ENCODE data around the gene MAPK14. TPM values are rescaled to one million over a fixed set of nuclear protein-coding genes. Genes with fewer than 3 reads are reported as not detected.

MAPK14 gene
- total RNA-seq, 3 donors from 2014 or later, result 56.1 to 67.7 (median 63.2) TPM

- Histone ChIP-seq H3K4me3 (no peak overlapping the region), H3K4me1 (ENCODE audit: low read depth) (peaks cover 27% of the 10 kb centered on the region), H3K9me3 (no peaks in the 10 kb centered on the region), H3K36me3 (ENCODE audit: low read depth) (no peaks in the 10 kb centered on the region)
- intact Hi-C loops (cut with DNase I, micrococcal nuclease), result no loop called here
- DNase-seq, result no peak
- no peak for ATAC-seq
- TF ChIP-seq CTCF (IDR thresholded peaks at IDR 0.05), result no peak
These were observed 85.4 kb downstream of the MAPK14 start for GRCh38 chr6:36113049-36113448.

- Histone ChIP-seq H3K4me1 (ENCODE audit: low read depth) (peaks cover 33% of the 10 kb centered on the region), H3K4me3 (no peak overlapping the region), H3K36me3 (ENCODE audit: low read depth) (no peaks in the 10 kb centered on the region), H3K9me3 (no peaks in the 10 kb centered on the region)
- DNase-seq (no peak), ATAC-seq (no peak)
- TF ChIP-seq CTCF (IDR thresholded peaks at IDR 0.05), result no peak
- intact Hi-C loops (cut with DNase I, micrococcal nuclease), result no loop called here
These were observed 86.1 kb downstream of the MAPK14 start for GRCh38 chr6:36113703-36114102.

DNA sequence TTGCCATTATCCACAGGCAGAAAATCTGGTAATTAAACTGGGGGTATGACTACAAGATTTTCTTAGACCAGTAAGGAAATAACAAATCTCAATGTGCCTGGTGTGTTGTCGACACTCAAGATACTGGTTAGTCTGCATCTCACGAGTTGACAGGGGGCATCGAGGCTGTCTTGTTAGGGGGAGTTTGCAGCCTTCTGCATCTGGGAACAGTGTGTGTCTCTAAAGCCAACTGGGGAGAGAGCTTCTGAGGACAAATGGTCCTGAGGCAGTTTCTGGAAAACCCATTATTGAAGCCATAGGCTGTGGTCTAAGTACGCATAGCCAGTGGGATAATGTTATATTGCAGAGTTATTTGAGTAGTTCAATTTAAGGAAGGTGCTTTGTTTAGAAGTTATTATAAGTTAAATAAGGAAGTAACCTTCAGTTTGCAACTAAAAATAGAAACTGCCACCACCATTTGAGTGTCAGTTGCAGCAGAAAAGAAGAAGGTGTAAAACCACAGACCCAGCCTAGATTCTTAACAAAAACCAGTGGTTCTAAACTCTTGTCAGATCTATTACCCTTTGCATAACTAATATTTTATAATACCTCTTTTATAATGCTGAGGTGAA, 87.3 kb downstream of the MAPK14 start:
- DNase-seq, result no peak

GRCh38 chr6:36115412-36115811, 87.8 kb downstream of the MAPK14 start:
- H3K36me3 ChIP-seq (ENCODE audit: low read depth), result no peaks in the 10 kb centered on the region
- no peak for TF ChIP-seq CTCF (IDR thresholded peaks at IDR 0.05)
- H3K9me3 ChIP-seq, result no peaks in the 10 kb centered on the region
- ATAC-seq (no peak), DNase-seq (no peak)
- no peak overlapping the region for H3K4me3 ChIP-seq
- H3K4me1 ChIP-seq (ENCODE audit: low read depth), result peaks cover 33% of the 10 kb centered on the region
- intact Hi-C loops (cut with DNase I, micrococcal nuclease), result no loop called here

More for the DNA sequence above, 87.3 kb downstream of the MAPK14 start:
- intact Hi-C loops (cut with DNase I, micrococcal nuclease), result no loop called here
- no peaks in the 10 kb centered on the region for H3K36me3 ChIP-seq (ENCODE audit: low read depth)
- ATAC-seq, result peak; percentile 58
- H3K4me1 ChIP-seq (ENCODE audit: low read depth), result peaks cover 33% of the 10 kb centered on the region
- no peak overlapping the region for H3K4me3 ChIP-seq
- no peak for TF ChIP-seq CTCF (IDR thresholded peaks at IDR 0.05)
- H3K9me3 ChIP-seq, result no peaks in the 10 kb centered on the region

- TF ChIP-seq CTCF (IDR thresholded peaks at IDR 0.05), result no peak
- peaks cover 42% of the 10 kb centered on the region for H3K4me1 ChIP-seq (ENCODE audit: low read depth)
- DNase-seq, result no peak
- no peaks in the 10 kb centered on the region for H3K36me3 ChIP-seq (ENCODE audit: low read depth)
- intact Hi-C loops (cut with DNase I, micrococcal nuclease), result no loop called here
- H3K4me3 ChIP-seq, result no peak overlapping the region
- H3K9me3 ChIP-seq, result no peaks in the 10 kb centered on the region
- no peak for ATAC-seq
These were observed 88.7 kb downstream of the MAPK14 start for GRCh38 chr6:36116066-36116864.

Measured in mucosa of descending colon (tissue), 3 donors.